Measurements from ENCODE around the gene BCAT1.

DNA sequence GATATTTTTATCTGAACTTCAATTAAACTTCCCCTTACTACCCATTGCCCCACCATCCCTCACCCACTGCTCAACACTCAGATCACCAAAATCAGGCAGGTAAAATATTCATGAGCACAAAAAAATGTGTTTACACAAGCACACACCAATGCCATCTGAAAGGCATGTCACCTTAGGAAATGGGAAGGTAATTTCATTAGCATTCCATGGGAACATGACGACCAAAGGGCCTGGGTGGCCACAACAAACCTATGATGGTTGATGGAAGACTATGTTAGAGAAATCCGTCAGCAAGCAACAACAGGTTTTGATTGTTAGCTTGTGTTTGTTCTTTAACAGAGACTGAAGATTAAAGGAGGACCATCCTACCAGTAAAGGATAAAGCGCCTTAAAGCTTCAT is 97.6 kb downstream of the BCAT1 start:
- no peak for TF ChIP-seq POLR2A (IDR thresholded peaks at IDR 0.05)
- TF ChIP-seq, protein P1, sequence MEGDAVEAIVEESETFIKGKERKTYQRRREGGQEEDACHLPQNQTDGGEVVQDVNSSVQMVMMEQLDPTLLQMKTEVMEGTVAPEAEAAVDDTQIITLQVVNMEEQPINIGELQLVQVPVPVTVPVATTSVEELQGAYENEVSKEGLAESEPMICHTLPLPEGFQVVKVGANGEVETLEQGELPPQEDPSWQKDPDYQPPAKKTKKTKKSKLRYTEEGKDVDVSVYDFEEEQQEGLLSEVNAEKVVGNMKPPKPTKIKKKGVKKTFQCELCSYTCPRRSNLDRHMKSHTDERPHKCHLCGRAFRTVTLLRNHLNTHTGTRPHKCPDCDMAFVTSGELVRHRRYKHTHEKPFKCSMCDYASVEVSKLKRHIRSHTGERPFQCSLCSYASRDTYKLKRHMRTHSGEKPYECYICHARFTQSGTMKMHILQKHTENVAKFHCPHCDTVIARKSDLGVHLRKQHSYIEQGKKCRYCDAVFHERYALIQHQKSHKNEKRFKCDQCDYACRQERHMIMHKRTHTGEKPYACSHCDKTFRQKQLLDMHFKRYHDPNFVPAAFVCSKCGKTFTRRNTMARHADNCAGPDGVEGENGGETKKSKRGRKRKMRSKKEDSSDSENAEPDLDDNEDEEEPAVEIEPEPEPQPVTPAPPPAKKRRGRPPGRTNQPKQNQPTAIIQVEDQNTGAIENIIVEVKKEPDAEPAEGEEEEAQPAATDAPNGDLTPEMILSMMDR (IDR thresholded peaks at IDR 0.05): no peak
